DOHH2 (cell line): ENCODE measurements around the gene SPATA24.

Experiments
- EZH2phosphoT487 ChIP-seq: fragments of 200-600 bp; sonication (generic); IDR thresholded peaks from 2 replicates; pipeline ENCODE4 v1.6.1; 2017; ENCODE audit warnings: borderline replicate concordance, mild to moderate bottlenecking, antibody characterized with exemption, low read length, moderate library complexity, mixed read lengths
- TF ChIP-seq, protein P1 (sequence below): fragments of 200-600 bp; sonication (generic); IDR thresholded peaks from one replicate; pipeline ENCODE4 v1.5.1; 2014; ENCODE audit warnings: antibody characterized with exemption, mild to moderate bottlenecking, low read depth, low read length; ENCODE audit not compliant: poor library complexity, severe bottlenecking

DNA sequence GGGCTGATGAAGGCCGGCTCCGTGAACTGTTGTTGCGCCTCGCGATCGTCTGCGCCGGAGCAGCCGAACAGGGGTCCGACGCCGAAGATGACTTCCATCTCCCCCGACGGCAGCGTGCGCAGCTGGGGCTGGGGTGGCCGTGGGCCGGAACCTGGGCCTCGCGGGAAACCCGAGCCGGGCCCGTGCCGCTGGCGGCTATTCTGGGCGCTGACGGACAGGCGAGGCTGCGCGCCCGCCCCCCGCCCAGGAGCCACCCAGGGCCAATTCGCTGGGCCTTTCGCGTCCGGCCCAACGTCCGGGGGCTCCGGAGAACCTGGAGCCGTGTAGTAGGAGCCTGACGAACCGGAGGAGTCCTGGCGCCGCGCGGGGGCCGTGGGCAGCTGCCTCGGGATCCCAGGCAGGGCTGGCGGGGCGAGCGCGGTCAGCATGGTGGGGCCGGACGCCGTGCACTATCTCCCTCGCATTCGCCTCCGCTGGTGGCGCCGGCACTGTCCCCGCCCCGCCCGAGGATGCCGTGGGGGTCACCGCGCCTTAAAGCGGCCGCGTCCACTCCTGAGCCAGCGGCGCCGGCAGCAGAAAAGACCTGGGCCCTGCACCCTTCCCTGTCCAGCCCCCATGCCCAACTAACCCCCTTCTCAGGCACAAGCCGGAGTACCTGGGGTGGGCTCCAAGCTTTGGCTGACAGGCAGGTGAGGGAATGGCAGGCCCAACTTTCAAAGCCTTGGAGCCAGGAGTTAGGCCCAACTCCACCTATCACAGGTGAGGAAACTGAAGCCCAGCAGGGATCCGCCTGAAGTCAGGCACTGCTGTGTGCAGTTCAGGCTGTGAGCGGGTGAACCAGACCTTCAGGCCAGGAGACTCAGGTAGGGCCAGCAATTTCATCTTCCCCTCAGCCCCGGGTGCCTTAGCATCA, 9.0 kb downstream of the SPATA24 start, which contains the start of gene PROB1:
- TF ChIP-seq, protein P1, sequence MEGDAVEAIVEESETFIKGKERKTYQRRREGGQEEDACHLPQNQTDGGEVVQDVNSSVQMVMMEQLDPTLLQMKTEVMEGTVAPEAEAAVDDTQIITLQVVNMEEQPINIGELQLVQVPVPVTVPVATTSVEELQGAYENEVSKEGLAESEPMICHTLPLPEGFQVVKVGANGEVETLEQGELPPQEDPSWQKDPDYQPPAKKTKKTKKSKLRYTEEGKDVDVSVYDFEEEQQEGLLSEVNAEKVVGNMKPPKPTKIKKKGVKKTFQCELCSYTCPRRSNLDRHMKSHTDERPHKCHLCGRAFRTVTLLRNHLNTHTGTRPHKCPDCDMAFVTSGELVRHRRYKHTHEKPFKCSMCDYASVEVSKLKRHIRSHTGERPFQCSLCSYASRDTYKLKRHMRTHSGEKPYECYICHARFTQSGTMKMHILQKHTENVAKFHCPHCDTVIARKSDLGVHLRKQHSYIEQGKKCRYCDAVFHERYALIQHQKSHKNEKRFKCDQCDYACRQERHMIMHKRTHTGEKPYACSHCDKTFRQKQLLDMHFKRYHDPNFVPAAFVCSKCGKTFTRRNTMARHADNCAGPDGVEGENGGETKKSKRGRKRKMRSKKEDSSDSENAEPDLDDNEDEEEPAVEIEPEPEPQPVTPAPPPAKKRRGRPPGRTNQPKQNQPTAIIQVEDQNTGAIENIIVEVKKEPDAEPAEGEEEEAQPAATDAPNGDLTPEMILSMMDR, result no peak
- TF ChIP-seq EZH2phosphoT487, result no peak
